ENCODE results near the gene AUH. TPM values are rescaled to one million over a fixed set of nuclear protein-coding genes. Genes with fewer than 3 reads are reported as not detected.

AUH gene
- total RNA-seq, 4 donors from 2014 or later = 23.5 to 50.7 (median 39.9) TPM

DNA sequence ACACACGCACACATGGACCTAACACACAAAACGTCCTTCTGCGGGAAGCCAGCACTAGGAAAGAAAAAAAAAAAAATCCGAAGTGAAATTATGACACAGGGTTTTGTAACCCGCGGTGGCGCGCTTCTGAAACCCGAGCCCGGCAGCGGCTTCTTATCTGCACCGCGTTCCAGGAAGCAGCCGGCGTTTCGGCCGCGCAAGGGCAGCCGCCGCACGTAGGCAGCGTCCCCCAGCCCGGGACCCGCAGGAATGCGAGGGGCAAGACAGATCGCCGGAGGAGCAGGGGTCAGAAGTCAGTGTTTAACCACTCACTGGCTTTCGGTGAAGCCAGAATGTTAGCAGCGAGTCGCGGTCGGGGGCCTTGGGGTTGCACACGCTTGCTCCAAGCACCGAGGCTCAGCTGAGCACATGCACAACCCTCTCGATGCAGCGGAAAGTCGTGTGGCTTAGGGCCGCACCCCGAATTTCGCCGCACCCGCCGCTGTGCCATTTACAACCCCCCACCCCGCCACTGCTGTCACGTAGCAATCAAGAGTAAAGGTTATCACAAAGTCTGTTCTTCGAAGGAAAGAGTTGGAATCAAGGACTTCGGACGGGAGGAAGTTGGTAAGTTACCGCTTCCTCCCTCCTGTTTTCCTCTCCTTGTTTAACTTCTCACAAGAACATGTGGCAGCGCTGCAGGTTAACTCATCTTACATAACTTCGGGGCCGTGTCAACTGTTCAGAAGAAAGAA lies 167.9 kb downstream of the AUH start:
- TF ChIP-seq, protein P1, sequence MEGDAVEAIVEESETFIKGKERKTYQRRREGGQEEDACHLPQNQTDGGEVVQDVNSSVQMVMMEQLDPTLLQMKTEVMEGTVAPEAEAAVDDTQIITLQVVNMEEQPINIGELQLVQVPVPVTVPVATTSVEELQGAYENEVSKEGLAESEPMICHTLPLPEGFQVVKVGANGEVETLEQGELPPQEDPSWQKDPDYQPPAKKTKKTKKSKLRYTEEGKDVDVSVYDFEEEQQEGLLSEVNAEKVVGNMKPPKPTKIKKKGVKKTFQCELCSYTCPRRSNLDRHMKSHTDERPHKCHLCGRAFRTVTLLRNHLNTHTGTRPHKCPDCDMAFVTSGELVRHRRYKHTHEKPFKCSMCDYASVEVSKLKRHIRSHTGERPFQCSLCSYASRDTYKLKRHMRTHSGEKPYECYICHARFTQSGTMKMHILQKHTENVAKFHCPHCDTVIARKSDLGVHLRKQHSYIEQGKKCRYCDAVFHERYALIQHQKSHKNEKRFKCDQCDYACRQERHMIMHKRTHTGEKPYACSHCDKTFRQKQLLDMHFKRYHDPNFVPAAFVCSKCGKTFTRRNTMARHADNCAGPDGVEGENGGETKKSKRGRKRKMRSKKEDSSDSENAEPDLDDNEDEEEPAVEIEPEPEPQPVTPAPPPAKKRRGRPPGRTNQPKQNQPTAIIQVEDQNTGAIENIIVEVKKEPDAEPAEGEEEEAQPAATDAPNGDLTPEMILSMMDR (IDR thresholded peaks at IDR 0.05; ENCODE audit: low read depth) = no peak

DNA sequence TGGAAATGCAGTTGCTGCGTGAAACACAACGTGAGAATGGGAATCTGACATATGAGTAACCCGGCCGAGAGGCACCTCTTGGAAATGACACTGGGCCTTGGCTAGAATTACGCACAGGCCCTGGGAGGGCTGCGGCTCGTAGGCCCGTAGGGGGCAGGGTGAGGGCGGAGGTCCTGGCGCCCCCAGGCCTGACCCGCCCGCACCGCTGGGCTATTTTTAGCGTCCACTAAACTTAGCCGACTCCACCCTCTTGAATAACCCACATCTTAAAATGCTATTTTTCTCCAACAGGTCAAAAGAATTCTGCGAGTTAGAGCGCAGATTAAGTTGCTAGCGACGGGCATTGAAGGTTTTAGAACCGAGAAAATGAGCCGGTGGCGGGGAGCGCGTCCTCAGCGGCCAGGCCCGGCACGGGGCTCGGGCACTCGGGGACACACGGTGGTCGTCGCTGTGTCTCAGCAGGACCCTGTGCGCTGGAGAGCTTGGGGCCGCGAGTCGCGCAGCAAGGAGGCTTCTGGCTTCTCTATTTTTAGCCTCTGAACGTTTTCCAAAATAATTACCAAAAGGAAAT lies 168.5 kb downstream of the AUH start:
- TF ChIP-seq, protein P1 (IDR thresholded peaks at IDR 0.05; ENCODE audit: low read depth) = no peak

DNA sequence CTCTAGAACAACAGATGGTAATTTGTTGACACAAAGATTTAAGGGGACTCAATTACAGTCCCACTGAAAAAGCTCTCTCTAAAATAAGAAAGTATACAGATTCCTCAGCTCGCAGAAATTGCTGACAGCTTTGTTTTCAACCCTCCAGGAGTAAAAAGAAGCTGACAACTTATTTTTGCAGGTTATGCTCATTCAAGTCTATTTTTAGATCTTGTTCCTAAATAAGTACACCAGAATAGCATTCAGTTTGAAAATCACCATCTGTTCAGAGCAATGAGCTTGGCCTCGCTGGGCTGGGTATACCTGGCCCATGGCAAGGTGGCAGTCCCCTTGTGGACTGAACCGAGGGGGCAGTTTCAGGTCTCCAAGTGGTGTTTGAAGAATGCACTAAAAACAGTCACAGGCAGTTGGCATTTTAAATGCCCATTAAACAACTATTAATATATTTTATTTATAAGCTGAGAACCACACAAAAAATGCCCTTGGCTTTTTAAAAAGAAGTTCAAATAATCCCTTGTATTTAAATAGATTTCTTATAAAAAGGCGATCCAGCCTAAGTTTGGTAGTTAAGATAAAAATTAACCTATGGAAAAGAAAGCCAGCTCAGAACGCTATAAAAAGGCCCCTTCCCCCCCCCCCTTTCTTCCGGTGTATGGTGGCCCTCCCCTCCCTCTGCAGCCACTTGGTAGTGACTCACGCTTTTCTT lies 169.2 kb downstream of the AUH start:
- TF ChIP-seq, protein P1 (IDR thresholded peaks at IDR 0.05; ENCODE audit: low read depth) = no peak

DNA sequence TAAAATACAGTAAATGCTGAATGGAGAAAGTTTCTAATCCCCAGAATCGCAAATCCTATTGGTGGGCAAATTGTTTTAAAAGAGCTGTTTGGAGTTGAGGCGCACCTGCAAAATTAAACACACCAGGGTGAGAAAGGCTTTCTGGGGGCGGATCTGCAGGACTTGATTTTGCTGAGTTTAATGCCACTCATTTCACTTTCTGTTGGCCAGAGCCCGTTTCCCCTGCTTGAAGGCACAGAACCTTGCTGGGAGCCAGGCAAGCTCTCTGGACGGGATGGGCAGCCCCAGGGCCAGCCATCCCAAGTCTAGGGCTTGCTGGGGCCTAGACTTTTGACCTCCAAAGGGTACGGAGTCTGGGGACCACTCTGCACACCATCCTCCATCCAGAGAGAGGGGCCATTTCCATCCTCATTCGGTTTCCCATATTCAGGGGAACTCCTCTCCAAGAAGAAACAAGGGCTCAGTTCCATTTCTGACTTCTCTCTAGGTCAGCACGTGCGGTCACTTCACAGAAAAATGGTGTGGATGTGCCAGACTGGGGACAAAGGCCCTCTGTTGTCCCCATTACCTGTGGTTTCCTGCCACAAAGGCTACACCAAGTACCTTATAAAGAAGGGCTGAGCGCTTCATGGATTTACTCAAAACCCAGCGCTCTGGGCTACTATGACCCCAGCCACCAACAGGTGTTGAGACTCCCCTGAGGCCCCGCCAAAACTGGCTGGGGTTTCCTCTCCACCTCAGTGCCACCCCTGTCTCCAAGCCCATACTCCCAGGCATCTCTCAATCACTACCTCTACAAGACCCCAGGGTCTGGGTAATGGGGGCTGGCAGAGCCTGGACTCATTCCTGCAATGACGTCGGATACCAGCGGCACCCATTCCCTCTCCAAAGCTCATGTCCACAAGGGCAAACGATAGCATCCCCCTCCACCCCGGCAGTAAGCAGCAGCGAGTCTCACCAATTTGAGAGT lies 170.0 kb downstream of the AUH start:
- TF ChIP-seq, protein P1 (IDR thresholded peaks at IDR 0.05; ENCODE audit: low read depth) = no peak

DNA sequence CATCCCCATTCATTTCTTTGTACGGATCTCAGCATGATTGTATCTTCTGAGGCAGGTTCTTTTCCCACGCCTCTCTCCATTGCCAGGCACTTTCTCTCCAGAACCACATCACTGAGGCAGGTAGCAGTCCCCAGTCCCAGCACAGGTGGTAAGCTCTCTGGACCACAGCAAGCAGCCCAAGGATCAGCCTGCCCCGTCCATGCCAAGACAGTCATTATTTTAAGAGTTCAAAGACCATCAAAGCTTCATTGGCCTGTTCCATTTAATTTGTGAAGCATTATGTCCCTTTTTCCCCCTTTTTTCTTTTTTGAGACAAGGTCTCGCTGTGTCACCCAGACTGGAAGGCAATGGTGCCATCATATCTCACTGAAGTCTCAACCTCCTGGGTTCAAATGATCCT lies 171.7 kb downstream of the AUH start:
- TF ChIP-seq, protein P1 (IDR thresholded peaks at IDR 0.05; ENCODE audit: low read depth) = no peak

DNA sequence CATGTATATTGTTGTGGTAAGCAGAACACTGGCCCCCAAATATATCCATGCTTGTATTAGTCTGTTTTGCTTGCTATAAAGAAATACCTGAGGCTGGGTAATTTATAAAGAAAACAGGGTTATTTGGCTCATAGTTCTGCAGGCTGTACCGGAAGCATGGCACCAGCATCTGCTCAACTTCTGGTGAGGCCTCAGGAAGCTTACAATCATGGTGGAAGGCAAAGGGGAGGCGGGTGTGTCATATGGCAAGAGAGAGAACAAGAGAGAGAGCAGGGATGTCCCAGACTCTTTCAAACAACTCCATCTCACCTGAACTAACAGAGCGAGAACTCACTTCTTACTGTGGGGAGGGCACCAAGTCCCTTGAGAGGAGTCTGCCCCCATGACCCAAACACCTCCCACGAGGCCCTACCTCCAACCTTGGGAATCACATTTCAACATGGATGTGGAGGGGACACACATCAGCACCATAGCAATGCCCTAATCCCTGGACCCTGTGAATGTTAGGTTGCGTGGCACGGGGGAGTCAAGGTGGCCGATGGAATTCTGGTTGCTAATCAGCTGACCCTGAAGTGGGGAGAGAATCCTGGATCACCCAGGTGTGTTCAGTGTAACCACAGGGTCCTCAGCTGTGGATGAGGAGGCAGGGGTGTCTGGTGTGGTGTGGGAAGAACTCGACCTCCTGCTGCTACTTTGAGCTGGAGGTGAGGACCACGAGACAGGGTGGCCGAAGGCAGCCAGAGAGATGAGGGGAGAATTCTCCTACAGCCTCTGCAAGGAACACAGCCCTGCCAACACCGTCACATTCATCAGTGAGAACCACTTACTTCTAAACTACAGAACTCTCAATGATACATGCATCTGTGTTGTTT lies 172.8 kb downstream of the AUH start:
- TF ChIP-seq, protein P1 (IDR thresholded peaks at IDR 0.05; ENCODE audit: low read depth) = no peak

Data from subcutaneous adipose tissue (tissue), 4 donors.